OCI-LY3 (cell line): ENCODE results near the gene SSX2IP.

Experiments
- H2AFZ ChIP-seq: fragments of 200-600, 300-600 bp; shearing (Covaris generic); 2 replicates; pipeline ENCODE4 v1.6.0; 2014; ENCODE audit warnings: antibody characterized with exemption, low read depth, low read length
- H3K27ac ChIP-seq: fragments of 200-600, 300-600 bp; sonication (generic); 2 replicates; pipeline ENCODE4 v1.5.1; 2014; ENCODE audit warnings: mild to moderate bottlenecking, low read length, moderate library complexity, mixed read lengths
- H3K27me3 ChIP-seq: fragments of 200-600, 300-600 bp; sonication (generic); 2 replicates; pipeline ENCODE4 v1.6.1; 2014; ENCODE audit warnings: low read depth, low read length, mixed read lengths
- H3K36me3 ChIP-seq: fragments of 200-600, 300-600 bp; sonication (generic); replicated peaks from 2 replicates; pipeline ENCODE3; 2014; ENCODE audit warnings: low read depth, low read length, mixed read lengths
- H3K4me1 ChIP-seq: fragments of 300-600, 200-600 bp; sonication (generic); 2 replicates; pipeline ENCODE4 v1.6.1; 2014; ENCODE audit warnings: low read length, mixed read lengths
- H3K4me2 ChIP-seq: fragments of 200-600, 300-600 bp; sonication (generic); 2 replicates; pipeline ENCODE4 v1.6.1; 2014; ENCODE audit warnings: low read length, mixed read lengths
- H3K4me3 ChIP-seq: fragments of 300-600, 200-600 bp; sonication (generic); 2 replicates; pipeline ENCODE4 v1.5.1; 2014; ENCODE audit warnings: antibody characterized with exemption, mild to moderate bottlenecking, low read length, moderate library complexity
- H3K79me2 ChIP-seq: fragments of 300-600, 200-600 bp; shearing (Covaris generic); 2 replicates; pipeline ENCODE4 v1.6.1; 2014; ENCODE audit warnings: mild to moderate bottlenecking, low read length, mixed read lengths
- H3K9ac ChIP-seq: fragments of 300-600, 200-600 bp; shearing (Covaris generic); 2 replicates; pipeline ENCODE4 v1.6.0; 2014; ENCODE audit warnings: mild to moderate bottlenecking, low read length, moderate library complexity
- H3K9me3 ChIP-seq: fragments of 200-600, 300-600 bp; shearing (Covaris generic); 2 replicates; pipeline ENCODE4 v1.6.1; 2014; ENCODE audit warnings: low read length, mixed read lengths; ENCODE audit not compliant: insufficient read depth
- H4K20me1 ChIP-seq: fragments of 200-600, 300-600 bp; sonication (generic); 2 replicates; pipeline ENCODE4 v1.6.1; 2016; ENCODE audit warnings: low read length, mixed read lengths; ENCODE audit not compliant: insufficient read depth
- EZH2phosphoT487 ChIP-seq: fragments of 200-600 bp; shearing (Covaris generic); IDR thresholded peaks from 2 replicates; pipeline ENCODE4 v1.6.1; 2018; ENCODE audit warnings: antibody characterized with exemption, mixed run types, low read depth
- TF ChIP-seq, protein P1 (sequence below): fragments of 200-600, 300-600 bp; sonication (generic); IDR thresholded peaks from 2 replicates; pipeline ENCODE4 v1.5.1; 2014; ENCODE audit warnings: antibody characterized with exemption, low read length, low read depth

SSX2IP gene

GRCh38 chr1:84689514-84690396 is 506 bp downstream of the SSX2IP start:
- peaks cover 25% of the 10 kb centered on the region for H3K79me2 ChIP-seq
- H4K20me1 ChIP-seq, result no peaks in the 10 kb centered on the region
- no peaks in the 10 kb centered on the region for H3K36me3 ChIP-seq
- peak overlapping the region; percentile 21; the same call in 1 of the 2 replicates for H3K27ac ChIP-seq
- peaks cover 24% of the 10 kb centered on the region for H3K4me1 ChIP-seq
- H2AFZ ChIP-seq, result peak overlapping the region; percentile 35; the same call in 1 of the 2 replicates
- H3K4me2 ChIP-seq, result peak overlapping the region; percentile 96
- no peaks in the 10 kb centered on the region for H3K27me3 ChIP-seq
- H3K9me3 ChIP-seq, result no peaks in the 10 kb centered on the region
- H3K9ac ChIP-seq, result peak overlapping the region; percentile 71
- peak overlapping the region; percentile 87 for H3K4me3 ChIP-seq
- TF ChIP-seq, protein P1, sequence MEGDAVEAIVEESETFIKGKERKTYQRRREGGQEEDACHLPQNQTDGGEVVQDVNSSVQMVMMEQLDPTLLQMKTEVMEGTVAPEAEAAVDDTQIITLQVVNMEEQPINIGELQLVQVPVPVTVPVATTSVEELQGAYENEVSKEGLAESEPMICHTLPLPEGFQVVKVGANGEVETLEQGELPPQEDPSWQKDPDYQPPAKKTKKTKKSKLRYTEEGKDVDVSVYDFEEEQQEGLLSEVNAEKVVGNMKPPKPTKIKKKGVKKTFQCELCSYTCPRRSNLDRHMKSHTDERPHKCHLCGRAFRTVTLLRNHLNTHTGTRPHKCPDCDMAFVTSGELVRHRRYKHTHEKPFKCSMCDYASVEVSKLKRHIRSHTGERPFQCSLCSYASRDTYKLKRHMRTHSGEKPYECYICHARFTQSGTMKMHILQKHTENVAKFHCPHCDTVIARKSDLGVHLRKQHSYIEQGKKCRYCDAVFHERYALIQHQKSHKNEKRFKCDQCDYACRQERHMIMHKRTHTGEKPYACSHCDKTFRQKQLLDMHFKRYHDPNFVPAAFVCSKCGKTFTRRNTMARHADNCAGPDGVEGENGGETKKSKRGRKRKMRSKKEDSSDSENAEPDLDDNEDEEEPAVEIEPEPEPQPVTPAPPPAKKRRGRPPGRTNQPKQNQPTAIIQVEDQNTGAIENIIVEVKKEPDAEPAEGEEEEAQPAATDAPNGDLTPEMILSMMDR, result peak; percentile 30; the same call in 1 of the 2 replicates
- no peak for TF ChIP-seq EZH2phosphoT487

DNA sequence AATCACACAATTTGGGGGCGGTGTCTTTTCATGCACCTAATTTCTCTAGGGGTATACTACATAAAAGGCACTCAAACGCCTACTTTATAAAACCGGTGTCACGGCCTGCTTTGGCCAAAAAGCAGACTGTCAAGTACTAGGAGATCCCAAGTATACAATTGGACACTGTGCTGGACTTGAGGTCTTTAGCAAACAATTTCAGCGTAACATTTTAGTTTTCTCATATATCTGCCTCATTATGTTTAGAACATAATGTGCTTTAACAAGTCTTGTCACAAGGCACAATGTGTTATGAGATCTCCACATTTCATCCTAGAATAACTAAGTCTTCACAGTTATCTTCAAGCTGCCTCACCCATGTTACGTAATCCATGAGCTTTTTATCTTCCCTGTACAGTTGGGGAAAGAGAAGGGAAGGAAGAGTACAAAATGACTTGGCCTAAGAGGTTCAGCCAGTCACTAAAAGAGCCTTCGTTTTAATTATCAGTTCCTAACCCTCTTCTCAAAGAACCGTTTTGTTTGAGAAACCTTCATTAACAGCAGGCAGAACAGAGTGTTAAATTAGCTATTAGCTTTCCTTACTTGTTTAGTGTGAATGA is 1.7 kb downstream of the SSX2IP start:
- no peak overlapping the region for H2AFZ ChIP-seq
- H3K4me3 ChIP-seq, result no peak overlapping the region
- H3K79me2 ChIP-seq, result peaks cover 25% of the 10 kb centered on the region
- H4K20me1 ChIP-seq, result no peaks in the 10 kb centered on the region
- no peaks in the 10 kb centered on the region for H3K36me3 ChIP-seq
- H3K27me3 ChIP-seq, result no peaks in the 10 kb centered on the region
- peak overlapping the region; percentile 96 for H3K4me2 ChIP-seq
- no peak for TF ChIP-seq EZH2phosphoT487
- TF ChIP-seq, protein P1, result no peak
- peaks cover 24% of the 10 kb centered on the region for H3K4me1 ChIP-seq
- no peak overlapping the region for H3K27ac ChIP-seq
- no peak overlapping the region for H3K9ac ChIP-seq
- no peaks in the 10 kb centered on the region for H3K9me3 ChIP-seq

DNA sequence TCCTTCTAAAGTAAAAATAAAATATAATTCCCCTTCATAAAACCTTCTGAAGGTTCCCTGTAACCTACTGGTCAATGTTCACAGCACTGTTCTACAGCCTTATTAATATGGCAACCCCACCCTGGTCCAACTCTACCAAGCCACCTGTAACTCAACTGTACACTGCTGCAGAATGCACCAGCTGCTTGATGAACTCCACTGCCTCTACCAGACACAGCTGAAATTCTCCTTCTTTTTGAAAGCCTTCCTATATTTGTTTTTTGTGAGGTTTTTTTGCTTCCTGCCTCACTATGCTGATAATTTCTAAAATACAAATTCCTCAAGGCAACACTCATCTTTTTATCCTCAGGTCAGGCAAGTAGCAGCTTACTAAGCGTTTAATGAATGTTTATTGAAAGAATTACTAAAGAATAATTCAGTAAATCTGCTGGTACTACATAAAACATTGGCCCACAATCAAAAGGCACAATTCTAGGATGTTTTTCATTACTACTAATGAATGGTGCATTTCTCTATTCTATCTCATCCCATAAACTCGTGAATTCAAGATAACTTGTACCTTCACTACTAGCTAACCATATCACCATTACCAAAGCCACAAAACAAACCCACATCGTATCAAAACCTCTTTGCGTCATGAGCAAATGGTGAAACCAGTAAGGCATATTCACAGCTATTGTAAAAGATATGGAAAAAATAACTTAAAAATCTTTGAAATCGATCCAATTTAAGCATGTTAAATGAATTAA is 2.4 kb downstream of the SSX2IP start:
- no peak for TF ChIP-seq EZH2phosphoT487
- TF ChIP-seq, protein P1, result no peak
- no peaks in the 10 kb centered on the region for H3K27me3 ChIP-seq
- no peaks in the 10 kb centered on the region for H3K9me3 ChIP-seq
- H3K27ac ChIP-seq, result no peak overlapping the region
- peaks cover 25% of the 10 kb centered on the region for H3K79me2 ChIP-seq
- H3K36me3 ChIP-seq, result no peaks in the 10 kb centered on the region
- H3K4me3 ChIP-seq, result no peak overlapping the region
- H4K20me1 ChIP-seq, result no peaks in the 10 kb centered on the region
- H3K4me1 ChIP-seq, result peaks cover 21% of the 10 kb centered on the region
- H3K9ac ChIP-seq, result no peak overlapping the region
- H2AFZ ChIP-seq, result no peak overlapping the region
- no peak overlapping the region for H3K4me2 ChIP-seq

- Histone ChIP-seq H3K79me2 (peaks cover 25% of the 10 kb centered on the region), H3K27me3 (no peaks in the 10 kb centered on the region), H3K4me1 (peaks cover 15% of the 10 kb centered on the region), H2AFZ (no peak overlapping the region), H3K27ac (no peak overlapping the region), H3K9ac (no peak overlapping the region), H3K4me3 (no peak overlapping the region), H3K36me3 (no peaks in the 10 kb centered on the region), H3K4me2 (no peak overlapping the region), H4K20me1 (no peaks in the 10 kb centered on the region), H3K9me3 (no peaks in the 10 kb centered on the region)
- no peak for TF ChIP-seq EZH2phosphoT487
- TF ChIP-seq, protein P1, result no peak
Measured at GRCh38 chr1:84686223-84686622, 4.0 kb downstream of the SSX2IP start.
